HG03159 (cell line): ENCODE results near the gene PRM1.

Experiments used
- ATAC-seq: cut with Tn5 transposase; IDR thresholded peaks from one replicate; pipeline ENCODE4 v1.9.1; 2021; ENCODE audit warnings: mild to moderate bottlenecking, moderate library complexity; ENCODE audit not compliant: unreplicated experiment

PRM1 gene

DNA sequence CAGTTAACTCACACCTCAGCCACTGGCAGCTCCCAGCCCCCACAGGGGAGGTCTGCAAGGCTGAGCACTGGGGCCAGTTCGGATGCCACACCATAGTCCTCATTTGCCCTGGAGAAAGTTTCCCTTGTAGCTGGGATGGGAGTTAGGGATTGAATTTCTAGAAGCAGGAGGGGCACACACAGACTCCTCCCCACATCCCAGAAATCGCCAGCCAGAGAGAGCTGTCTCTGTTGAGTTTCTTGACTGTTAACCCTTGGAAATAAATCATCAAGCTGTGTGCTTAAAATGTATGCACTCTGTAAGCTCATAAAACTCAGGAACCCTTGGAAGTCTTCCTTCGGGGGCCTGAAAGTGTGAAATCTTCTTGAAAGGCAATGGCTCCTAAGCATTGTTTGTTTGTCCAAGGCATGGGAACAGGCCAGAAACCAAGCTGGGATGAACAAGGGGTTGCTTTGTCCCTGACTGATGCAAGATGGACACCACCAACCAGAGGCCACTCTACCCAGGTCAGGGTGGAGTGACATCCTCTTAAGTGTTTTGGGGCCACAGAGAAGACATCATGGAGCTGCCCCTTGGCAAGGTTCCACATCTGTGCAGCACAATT lies 7.3 kb downstream of the PRM1 start:
- ATAC-seq = no peak

DNA sequence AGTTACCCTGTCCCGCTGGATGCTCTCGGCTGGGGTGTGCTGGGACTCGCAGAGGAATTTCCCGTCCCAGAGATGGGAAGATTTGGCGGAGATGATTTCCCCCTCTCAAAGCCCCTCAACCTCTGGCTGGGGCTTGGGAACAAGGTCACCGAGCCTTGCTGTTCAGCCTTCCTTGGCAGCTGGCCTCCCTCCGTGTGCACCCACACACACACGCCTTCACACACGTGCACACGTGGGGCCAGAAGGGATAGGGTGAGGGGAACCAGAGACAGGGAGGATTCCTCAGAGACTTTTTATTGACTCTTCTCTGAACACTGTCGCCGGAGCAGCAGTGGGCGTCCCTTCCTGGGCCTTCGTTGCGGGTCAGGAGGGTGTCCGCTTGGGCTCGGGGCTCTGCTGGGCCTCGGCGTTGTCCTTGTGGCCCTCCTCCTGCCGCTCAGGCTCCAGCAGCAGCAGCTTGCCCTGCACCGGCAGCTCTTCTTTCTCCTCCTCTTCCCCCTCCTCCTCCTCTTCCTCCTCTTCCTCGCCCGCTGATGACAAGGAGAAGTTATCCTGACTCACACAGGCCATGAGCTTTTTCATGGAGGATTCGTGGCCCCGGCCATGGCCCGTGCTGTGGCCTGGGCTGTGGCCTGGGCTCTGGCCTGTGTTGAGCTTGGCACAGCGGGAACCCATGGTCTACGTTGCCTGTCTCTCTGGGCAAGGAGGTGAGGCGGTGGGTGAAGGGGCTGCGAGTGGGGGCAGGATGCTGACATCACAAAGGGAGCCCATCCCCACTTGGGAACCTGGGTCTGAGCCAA lies 8.0 kb downstream of the PRM1 start, which contains the start of gene PRM3:
PRM3 (minus strand) TSS at position 709 of the 800 bp plus-strand sequence; CDS start at position 675, 34 bp downstream.
- ATAC-seq = no peak

DNA sequence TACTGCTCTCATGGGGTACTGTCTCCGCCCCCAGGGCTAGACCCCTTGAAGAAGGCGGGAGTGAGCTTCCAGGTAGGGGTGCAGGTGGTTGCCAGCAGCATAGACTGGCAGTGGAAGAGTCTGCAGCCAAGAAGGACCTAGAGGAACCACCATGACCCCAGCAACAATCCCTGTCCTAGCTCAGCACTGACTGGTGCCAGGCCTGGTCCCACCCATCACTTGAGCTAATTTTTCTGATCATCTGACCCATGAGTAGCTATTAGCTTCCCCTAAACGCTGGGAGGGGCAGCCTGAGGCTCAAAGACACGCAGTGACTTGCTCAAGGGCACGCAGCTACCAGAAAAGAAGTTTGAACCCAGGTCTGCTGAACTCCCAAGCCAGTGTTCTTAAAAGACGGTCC lies 8.6 kb downstream of the PRM1 start:
- ATAC-seq = no peak

DNA sequence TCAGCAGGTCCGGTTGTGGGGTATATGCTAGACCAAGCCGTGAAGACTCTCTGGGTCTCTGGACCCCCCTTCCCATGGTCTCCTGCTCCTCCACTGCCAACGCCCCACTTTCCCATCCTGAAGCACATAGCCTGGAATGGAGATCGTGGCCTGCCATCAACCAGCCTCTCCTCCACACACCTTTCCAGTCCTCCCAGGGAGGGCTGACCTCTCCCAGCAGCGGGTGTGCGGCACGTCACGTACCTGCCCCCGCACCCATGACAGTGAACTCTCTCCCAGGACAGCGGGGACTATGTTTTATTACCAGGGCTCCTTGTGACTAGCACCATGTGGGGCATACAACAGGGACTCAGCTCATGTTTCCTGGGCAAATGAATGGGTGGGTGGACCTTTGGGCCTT lies 9.5 kb downstream of the PRM1 start:
- ATAC-seq = no peak

DNA sequence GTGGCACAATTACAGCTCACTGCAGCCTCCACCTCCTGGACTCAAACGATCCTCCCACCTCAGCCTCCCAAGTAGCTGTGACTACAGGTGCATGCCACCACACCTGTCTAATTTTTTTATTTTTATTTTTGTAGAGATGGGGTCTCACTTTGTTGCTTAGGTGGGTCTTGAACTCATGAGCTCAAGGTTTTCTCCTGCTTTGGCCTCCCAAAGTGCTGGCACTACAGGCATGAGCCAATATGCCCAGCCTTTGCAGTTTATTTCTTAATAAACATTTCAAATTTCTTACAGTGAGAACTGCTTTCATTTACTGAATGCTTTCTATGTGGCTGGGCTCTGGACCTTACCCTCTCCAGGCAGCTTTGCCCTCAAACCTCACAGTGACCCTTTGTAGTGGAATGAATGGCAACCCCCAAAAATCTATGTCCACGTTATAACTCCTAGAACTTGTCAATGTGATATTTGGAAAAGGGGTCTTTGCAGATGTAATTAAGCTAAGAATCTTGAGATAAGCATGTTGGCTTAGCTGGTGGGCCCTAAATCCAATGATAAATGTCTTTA lies 10.4 kb downstream of the PRM1 start:
- ATAC-seq = no peak

DNA sequence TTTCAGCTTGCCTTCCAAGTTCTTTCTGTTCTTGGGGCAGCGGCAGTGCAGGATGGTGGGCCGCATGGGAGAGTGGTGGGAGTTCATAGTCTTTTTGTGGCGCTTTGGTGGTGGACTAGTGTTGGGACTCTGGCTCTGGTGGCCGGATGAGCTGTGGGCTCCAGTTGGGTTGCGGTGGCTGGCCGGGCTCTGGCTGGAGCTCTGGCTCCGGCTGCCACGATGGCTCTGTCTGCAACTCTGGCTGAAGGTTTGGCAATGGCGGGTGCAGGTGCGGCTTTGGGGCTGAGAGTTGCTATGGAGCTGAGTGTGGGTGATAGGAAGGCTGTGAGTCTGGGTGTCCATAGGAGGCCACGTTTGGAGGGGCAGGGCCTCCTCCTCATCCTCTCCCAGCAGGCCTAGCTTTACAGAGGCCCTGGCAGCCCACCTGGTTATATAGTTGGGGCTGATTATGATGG lies 12.2 kb downstream of the PRM1 start, which contains the start of gene TNP2:
TNP2 (minus strand) TSS at position 405 of the 455 bp plus-strand sequence; CDS start at position 342, 63 bp downstream.
- ATAC-seq = no peak

DNA sequence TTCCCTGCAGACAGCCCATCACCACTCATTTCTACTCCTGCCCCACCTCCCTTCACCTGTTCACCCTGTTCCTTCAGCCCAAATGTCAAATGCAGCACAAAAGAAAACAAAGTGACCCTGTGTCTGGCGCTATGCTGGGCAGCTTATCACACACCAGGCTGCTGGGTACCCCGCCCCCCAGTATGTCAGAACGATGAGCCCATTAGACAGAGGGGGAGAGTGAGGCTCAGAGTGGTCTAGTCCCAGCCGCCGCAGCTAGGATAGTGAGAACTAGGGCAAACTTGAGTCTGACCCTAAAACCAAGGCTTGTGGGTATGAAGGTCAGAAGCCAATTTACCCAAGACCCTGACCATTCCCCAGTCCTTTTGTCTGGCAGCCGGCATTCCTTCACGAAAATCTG lies 16.0 kb downstream of the PRM1 start:
- ATAC-seq = no peak

DNA sequence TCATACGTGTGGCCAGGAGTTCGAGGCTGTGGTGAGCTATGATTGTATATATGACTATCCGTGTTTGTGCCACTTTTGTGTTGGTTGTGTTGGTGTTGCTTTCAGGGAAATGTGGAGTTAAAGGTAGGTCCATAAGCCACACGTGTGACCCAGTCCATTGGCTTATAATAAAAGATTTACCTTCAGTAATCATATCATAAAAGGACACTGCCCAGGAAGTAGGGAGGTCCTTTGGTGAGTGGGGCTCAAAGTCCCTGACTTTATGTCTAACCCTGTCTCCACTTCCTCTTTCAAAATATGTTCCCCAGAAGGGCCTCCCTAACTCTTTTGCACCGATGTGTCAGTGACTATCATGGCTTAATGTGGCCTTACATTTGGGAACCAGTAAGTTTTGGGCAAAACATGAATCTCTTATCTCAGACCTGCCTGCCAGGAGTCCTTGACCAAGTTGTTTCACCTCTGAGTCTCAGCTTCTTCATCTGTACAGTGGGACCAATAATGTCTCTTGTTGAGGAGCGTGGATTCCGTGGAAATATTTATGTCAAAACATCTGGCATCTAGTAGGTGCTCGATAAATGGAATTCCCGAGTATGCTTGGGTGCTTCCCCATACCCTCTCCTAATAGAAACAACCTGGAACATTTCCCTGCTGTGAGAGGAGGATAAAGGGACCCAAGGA lies 16.8 kb downstream of the PRM1 start:
- ATAC-seq = no peak

DNA sequence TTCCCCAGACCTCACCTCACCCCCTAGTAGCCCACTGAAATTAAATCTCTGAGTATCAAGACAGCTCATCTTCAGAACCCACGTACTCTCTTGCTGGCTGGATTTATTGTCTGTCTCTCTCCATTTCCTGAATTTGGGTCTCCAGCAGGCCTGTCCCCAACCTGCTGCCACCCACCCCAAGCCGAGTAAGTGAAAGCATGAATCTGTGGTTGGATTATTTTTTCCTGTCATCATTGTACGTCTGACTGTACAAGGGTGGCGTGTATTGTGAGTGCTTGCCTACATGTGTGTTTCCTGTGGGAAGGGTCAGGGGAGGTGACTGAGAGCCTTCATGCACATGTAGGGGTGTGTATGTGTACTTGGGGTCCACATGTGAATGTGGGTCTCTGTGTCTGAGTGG lies 17.4 kb downstream of the PRM1 start:
- ATAC-seq = no peak

DNA sequence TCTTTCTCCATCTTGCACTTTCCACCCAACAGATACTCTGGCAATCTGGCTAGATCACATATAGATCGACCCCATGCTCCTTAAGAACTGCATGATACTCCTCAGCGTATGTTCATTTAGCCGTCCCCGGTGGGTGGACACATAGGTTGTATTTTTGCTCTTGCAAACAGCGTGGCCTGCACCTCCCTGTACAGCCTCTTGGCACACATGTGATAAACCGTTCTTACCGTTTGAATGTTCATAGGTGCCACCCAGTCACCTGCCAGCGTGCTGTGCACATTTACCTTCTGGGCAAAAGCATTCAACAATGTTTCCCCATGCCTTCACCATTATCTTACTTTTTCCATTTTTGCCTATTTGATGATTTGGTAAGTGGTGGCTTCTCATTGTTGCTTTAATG lies 18.2 kb downstream of the PRM1 start:
- no peak for ATAC-seq

DNA sequence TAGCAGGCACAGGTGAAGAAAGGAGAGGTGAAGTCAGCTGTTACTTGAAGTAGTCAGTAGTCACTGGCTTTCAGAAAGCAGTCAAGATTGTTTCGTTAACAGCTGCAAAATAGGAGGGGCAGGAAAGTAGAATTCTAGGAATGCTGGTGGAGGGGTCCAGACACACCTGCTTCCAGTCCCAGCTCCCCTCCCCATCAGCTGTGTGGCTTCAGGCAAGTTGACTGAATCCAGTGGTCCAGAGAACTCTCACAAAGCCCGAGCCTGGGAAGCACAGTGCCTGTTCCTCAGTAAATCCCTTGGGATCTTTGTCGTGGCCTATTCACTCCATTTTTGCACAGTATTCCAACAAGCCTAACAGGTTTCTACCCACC lies 20.5 kb downstream of the PRM1 start:
- no peak for ATAC-seq

DNA sequence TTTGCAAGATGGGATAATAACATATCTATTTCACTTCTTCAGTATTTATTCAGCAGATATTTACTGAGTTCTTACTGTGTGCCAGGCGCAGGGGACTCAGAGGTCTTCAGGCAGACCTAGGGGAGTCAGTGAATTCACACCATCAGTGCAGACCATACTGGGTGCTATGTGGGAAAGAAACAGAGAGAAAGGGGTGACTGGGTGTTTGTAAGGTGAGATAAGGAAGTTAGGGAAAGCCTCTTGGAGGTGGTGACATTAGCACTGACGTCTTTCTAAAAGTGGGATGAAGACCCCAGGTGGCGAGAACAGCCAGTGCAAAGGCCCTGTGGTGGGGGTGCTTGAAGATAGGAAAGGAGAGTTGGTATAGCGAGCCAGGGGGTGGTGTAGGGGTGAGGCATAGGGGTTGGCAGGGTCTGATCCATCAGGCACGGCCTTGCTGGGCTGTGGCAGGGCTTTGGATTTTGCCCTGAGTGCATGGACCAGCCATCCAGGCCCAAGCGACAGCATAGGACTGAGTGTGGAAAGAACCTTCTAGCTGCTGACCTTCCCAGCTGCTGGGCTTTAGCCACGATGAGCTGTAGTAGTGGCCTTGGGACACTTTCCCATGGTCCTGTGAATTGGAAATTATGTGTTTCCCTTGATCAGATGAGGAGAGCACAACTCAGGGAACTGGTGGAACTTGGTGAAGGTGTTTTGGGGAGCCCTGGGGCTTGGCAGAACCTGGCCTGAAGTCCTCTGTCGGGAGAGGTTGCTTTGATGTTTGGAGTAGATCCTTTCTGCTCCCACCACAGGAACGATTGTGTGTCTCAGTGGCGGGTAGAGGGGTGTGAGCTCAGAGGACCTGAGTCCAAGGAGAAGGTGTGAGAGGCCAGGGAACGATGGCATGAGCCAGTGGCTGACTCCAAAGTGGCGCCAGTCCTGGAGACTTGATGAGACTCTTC lies 21.2 kb downstream of the PRM1 start:
- no peak for ATAC-seq

DNA sequence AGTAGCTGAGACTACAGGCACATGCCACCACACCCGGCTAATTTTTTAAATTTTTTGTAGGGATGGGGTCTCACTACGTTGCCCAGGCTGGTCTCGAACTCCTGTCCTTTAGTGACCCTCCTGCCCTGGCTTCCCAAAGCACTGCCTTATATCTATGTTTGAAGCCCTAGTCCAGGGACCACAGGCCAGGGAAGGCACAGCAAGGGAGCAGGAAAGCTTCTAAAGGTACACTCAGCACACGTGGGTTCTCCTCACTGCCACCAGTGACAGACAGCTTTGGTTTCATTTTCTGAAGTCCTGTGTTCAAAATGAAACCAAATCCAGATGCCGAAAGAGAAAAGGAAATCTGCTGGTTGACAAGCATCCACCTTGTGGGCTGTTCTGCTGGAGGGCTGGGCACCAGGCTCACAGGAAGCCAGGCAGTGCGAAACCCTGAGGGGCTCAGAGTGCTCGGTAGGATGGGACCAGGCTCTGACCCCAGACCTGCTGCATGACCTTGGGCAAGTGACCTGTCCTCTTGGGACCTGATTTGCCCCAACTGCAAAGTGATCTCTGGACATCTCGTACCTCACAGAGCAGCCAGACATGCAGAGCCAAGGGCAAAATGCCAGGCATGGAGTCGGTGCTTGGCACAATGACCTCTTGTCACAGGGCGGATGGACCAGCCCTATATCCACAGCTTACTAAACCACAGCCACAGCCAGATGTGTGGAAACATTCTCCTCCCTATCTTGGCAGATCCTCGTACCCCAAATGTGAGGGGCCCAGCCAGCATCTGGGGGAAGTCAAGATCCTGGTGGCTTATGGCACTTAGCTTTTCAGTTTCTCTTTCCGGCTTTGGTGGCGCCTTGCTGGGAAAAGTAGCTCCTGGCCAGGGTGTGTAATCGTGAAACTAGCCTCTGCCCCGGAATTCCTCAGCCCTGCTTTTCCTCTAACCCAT lies 22.3 kb downstream of the PRM1 start:
- ATAC-seq = peak; percentile 22

DNA sequence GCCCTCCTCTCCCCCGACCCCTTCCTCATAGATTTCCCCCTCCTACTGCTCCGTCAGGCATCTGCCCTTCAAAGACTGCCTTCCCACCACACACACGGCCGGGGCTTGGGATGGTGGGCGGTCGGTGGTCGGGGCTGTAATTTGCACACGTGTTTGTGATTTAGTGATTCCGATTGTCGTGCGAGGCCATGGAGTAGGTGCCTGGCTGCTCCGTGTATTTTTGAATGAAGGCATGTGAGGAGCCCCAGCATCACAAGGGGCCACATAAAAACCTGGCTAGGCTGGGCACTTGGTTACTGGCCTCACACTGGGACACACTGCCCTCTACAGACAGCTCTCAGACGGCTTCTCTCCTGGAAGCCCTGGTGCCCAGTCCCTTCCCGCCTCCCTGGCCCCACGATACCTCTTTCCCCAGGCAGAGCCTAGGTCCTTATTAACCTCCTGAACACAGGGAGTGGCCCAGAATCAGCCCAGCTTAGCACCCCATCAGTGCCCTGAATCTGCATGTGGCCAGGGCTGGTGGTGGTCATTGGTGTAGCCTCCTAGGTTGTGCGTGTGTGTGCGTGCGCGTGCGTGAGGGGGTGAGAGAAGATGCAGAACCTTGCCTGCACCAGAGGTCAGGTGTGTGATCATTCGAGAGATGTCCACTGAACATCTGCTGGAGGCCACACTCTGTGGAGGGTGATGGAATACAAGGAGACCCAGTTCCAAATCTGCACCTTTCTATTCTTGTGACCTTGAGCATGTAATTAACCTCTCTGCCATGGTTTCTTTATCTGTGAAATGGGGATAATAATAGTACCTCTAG lies 23.8 kb downstream of the PRM1 start:
- no peak for ATAC-seq

DNA sequence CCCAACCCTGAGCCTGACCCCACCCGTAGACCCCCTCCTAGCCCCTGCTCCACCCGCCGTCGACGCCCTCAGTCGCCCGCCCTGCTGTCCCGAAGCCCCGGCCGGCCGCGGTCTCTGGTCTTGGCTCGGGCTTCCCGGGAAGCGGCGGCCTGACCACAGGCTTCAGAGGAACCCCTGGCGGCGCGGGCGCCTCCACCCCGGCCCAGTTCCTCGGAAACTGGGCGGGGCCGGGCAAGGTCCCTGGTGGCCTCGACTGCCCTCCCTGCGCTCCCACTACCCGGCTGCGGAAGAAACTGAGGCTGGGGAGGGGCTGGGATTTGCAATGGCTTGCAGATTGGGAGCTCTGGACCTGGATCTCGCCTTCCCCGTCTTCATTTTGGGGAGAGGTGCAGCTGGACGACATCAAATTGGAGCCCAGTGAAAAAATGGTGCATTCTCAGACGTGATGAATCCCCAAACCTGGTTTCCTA lies 24.4 kb downstream of the PRM1 start:
- ATAC-seq = no peak

DNA sequence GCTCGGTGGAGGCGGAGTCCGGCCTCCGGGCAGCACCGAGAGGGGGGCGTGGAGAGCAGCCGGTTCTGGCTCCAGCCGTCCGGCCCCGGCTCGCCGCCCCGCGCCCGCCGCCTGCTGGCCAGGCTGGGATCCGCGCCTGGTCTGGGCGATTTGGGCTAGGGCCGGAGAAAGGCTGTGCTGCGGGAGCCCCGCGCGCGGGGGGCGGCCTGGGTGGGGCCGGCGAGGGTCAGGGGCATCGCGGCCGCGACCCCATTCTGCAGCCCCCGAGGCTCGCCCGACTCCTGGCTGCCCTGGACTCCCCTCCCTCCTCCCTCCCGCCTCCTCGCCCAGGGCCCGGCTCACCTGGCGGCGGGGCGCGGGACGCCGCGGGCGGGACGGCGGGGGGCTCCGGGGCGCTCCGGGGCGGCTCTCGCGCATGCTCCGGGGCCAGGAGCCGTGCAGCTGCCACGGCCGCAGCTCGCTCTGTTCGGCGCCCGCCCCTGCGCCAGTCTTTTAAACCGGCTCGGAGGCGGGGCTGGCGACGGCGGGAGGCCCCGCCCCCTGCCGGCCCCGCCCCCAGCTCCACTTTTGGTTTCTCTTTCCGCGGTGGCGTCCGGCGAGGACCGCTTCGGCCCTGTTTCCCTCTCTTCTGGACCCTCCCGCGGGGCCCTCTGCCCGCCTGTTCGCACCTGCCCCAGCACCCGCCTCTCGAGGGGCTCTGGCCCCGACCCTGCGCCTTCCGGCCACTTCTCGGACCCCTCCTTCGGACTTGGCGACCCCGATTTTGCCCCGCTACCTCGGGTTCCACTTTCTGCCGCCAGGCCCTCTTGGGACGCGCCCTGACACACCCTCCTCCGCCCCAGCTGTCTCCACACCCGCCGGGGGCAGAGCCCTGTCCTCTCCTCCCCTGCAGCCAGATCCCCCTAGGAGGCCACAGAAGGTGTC lies 25.1 kb downstream of the PRM1 start, which contains the start of gene SOCS1:
SOCS1 (minus strand) TSS at position 468 of the 924 bp plus-strand sequence. CDS start 726 bp downstream, outside the sequence.
- peak; percentile 49 for ATAC-seq
